Lung (tissue), 12 donors: ENCODE results near the gene LZTR1. TPM values are rescaled to one million over a fixed set of nuclear protein-coding genes. Genes with fewer than 3 reads are reported as not detected.

Source experiments
- ATAC-seq: fragments of 200-7000 bp; cut with Tn5 transposase; one replicate; pipeline ENCODE4 v1.9.1; 2020; ENCODE audit warnings: moderate number of reproducible peaks; ENCODE audit not compliant: insufficient read depth, low FRiP score
- DNase-seq, 3 donors: peaks; one replicate each; pipeline ENCODE4 v3.0.0-alpha.2; 2013 to 2017
- H3K27ac ChIP-seq, 2 donors: one replicate each; pipeline ENCODE4 v1.5.1; 2013; ENCODE audit warnings: mild to moderate bottlenecking in 2 of 2, moderate library complexity in 2 of 2, control low read depth in 1 of 2, inconsistent platforms in 1 of 2, low read depth in 1 of 2, low read length in 1 of 2
- H3K27me3 ChIP-seq, 3 donors: one replicate each; pipeline ENCODE4 v1.5.1; 2013; ENCODE audit warnings: low read length in 2 of 3; ENCODE audit not compliant: control insufficient read depth in 3 of 3, insufficient read depth in 3 of 3
- H3K36me3 ChIP-seq, 4 donors: one replicate each; pipeline ENCODE4 v1.5.1; 2013; ENCODE audit warnings: low read length in 4 of 4, mild to moderate bottlenecking in 1 of 4, moderate library complexity in 1 of 4; ENCODE audit not compliant: control insufficient read depth in 4 of 4, insufficient read depth in 4 of 4
- H3K4me1 ChIP-seq, 5 donors: one replicate each; pipeline ENCODE4 v1.5.1; 2013; ENCODE audit warnings: low read length in 5 of 5, mild to moderate bottlenecking in 2 of 5, moderate library complexity in 1 of 5; ENCODE audit not compliant: control insufficient read depth in 5 of 5, insufficient read depth in 5 of 5
- H3K4me3 ChIP-seq: one replicate; pipeline ENCODE4 v1.5.1; 2013; ENCODE audit warnings: mild to moderate bottlenecking, control low read depth, moderate library complexity
- H3K9ac ChIP-seq, 2 donors: one replicate each; pipeline ENCODE4 v1.5.1; 2013; ENCODE audit warnings: low read length in 2 of 2, control low read depth in 1 of 2; ENCODE audit not compliant: insufficient read depth in 1 of 2
- H3K9me3 ChIP-seq, 4 donors: one replicate each; pipeline ENCODE4 v1.5.1; 2013; ENCODE audit warnings: low read length in 3 of 4, mild to moderate bottlenecking in 1 of 4, moderate library complexity in 1 of 4; ENCODE audit not compliant: control insufficient read depth in 4 of 4, insufficient read depth in 3 of 4
- WGBS, 2 donors: extraction: QIAGEN DNeasy Blood & Tissue Kit; methylation state at CpG; one replicate each; pipeline ENCODE4 v1.1.7; 2013; 5-methylcytosine and 5-hydroxymethylcytosine counted together
- polyA plus RNA-seq, 2 donors: library from polyadenylated mRNA; stranded (reverse); fragments of 200-250 nt; gene quantifications; one replicate each; pipeline ENCODE4 v1.2.1, GENCODE V29; 2013
- total RNA-seq, 2 donors: library from RNA; depleted of rRNA in 1 of 2; stranded (reverse); fragments of >200 nt in 1 of 2; gene quantifications; one replicate each; pipeline ENCODE4 v1.2.1, GENCODE V29; 2014 to 2021
- TF ChIP-seq, protein P1 (sequence below): IDR thresholded peaks from 2 replicates; pipeline ENCODE4 v1.5.1; 2012; ENCODE audit warnings: mild to moderate bottlenecking; ENCODE audit errors: control extremely low read depth, extremely low read depth
- donor health status: control.
- donor health status: control.
- donor health status: Bipolar disorder and iron deficiency.
- donor health status: healthy.
- donor health status: DM: yes; HTN: yes; CAD: no.

LZTR1 gene
- total and polyA plus RNA-seq, 4 donors: 33.8 to 64.9 (median 44.9) TPM

DNA sequence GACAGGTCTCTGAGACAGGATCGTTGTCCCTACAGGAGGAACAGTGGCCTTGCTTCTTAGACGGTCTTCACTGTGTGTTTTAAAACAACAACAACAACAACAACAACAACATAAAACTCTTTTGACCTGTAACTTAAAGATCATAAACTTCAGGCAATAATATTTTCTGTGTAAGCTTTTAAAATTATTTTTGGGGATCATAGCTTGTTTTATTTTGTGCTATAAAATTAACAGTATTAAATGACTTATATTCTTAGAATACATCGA is 28.8 kb upstream of the LZTR1 start:
- WGBS, 2 donors: 73 to 79% methylated on average over 3 of the region's 3 CpGs
- no peak overlapping the region for H3K9ac ChIP-seq
- peaks cover 0 to 1% (median 0%) of the 10 kb centered on the region in 4 donors for H3K9me3 ChIP-seq
- H3K4me1 ChIP-seq: peaks cover 0 to 12% (median under 1%) of the 10 kb centered on the region in 5 donors
- DNase-seq (no peak), ATAC-seq (no peak)
- H3K4me3 ChIP-seq: no peak overlapping the region
- peaks cover 0 to 11% (median 2%) of the 10 kb centered on the region in 3 donors for H3K27me3 ChIP-seq
- H3K36me3 ChIP-seq: peaks cover 12 to 28% (median 18%) of the 10 kb centered on the region in 4 donors
- H3K27ac ChIP-seq: no peak overlapping the region
- TF ChIP-seq, protein P1, sequence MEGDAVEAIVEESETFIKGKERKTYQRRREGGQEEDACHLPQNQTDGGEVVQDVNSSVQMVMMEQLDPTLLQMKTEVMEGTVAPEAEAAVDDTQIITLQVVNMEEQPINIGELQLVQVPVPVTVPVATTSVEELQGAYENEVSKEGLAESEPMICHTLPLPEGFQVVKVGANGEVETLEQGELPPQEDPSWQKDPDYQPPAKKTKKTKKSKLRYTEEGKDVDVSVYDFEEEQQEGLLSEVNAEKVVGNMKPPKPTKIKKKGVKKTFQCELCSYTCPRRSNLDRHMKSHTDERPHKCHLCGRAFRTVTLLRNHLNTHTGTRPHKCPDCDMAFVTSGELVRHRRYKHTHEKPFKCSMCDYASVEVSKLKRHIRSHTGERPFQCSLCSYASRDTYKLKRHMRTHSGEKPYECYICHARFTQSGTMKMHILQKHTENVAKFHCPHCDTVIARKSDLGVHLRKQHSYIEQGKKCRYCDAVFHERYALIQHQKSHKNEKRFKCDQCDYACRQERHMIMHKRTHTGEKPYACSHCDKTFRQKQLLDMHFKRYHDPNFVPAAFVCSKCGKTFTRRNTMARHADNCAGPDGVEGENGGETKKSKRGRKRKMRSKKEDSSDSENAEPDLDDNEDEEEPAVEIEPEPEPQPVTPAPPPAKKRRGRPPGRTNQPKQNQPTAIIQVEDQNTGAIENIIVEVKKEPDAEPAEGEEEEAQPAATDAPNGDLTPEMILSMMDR: no peak

DNA sequence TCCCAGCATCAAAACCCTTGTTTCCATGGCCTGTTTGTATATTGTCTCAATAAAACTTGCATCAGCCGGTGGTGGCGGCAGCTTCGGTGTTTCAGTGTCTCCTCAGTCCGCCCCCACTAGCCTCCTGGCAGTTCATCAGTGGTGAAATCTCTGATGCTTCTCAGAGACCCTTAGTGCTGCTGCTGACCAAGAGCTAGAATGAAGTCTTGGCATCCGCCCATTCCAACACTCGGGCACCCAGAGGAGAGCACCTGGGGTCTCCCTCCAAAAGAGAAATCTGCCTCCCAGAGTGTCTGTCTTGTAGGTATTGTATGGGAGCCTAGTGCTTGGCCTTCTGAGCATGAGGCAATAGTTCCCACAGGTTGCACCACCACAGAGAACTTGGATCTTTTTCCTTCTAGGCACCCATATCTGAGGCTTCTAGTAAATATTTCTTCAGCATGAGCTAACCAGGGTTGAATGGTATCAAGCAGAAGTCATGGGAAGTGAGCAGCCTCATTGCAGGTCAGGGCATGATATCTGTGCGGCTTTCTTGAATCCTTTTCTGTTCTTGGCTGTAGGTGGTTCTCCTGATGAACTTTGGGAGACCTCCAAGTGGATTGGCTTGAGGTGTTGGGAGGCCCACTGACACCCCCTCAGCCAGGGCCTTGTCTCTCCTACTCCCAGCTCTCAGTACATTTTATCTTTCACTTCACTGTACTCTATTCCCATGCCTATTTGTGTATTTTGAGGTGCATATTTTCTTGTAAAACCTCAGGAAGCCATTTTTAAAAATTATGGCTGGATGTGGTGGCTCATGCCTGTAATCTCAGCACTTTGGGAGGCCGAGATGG is 28.2 kb upstream of the LZTR1 start:
- peaks cover 0 to 12% (median 0%) of the 10 kb centered on the region in 5 donors for H3K4me1 ChIP-seq

DNA sequence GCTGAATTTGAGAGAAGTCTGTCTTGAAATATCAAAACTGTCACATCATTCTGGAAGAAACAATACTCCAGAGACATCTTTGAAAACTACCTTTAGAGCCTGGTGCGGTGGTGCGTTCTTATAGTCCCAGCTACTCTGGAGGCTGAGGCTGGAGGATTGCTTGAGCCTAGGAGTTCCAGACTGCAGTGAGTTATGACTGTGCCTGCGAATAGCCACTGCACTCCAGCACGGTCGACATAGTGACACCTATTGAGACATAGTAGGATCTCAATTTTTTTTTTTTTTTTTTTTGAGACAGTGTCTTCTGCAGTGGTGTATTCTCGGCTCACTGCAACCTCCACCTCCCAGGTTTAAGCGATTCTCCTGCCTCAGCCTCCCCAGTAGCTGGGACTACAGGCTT is 26.5 kb upstream of the LZTR1 start:
- H3K9ac ChIP-seq: no peak overlapping the region
- TF ChIP-seq, protein P1: no peak
- H3K27me3 ChIP-seq: peaks cover 0 to 14% (median 3%) of the 10 kb centered on the region in 3 donors
- peaks cover 0 to 1% (median 0%) of the 10 kb centered on the region in 4 donors for H3K9me3 ChIP-seq
- DNase-seq (no peak), ATAC-seq (no peak)
- no peak overlapping the region for H3K4me3 ChIP-seq
- WGBS, 2 donors: 83 to 87% methylated on average over 7 of the region's 7 CpGs
- peaks cover 9 to 21% (median 16%) of the 10 kb centered on the region in 4 donors for H3K36me3 ChIP-seq
- no peak overlapping the region for H3K27ac ChIP-seq
- H3K4me1 ChIP-seq: peaks cover 0 to 12% (median 0%) of the 10 kb centered on the region in 5 donors

More for the DNA sequence above, 28.2 kb upstream of the LZTR1 start:
- H3K36me3 ChIP-seq: peaks cover 12 to 28% (median 18%) of the 10 kb centered on the region in 4 donors
- TF ChIP-seq, protein P1: no peak
- 80 to 86% methylated on average over 8 of the region's 8 CpGs for WGBS, 2 donors
- no peak for DNase-seq
- ATAC-seq: no peak
- no peak overlapping the region for H3K9ac ChIP-seq
- peaks cover 0 to 14% (median 3%) of the 10 kb centered on the region in 3 donors for H3K27me3 ChIP-seq
- H3K9me3 ChIP-seq: peaks cover 0 to 1% (median 0%) of the 10 kb centered on the region in 4 donors
- no peak overlapping the region for H3K4me3 ChIP-seq
- no peak overlapping the region for H3K27ac ChIP-seq
